Motor neuron (in vitro differentiated cells): ENCODE results near the gene ARL4A. TPM values are rescaled to one million over a fixed set of nuclear protein-coding genes. Genes with fewer than 3 reads are reported as not detected.

ENCODE experiments used
- ATAC-seq, 8 experiments: fragments of 200-7000 bp; cut with Tn5 transposase; replicated peaks in 6 of 8; 2 replicates each; pipeline ENCODE4 v1.8.0; 2021; ENCODE audit warnings: mild to moderate bottlenecking in 8 of 8, moderate library complexity in 8 of 8
- H3K27ac ChIP-seq, 2 donors: fragments of 250-450 bp; sonication (Bioruptor Pico); 2 replicates each; pipeline ENCODE4 v1.9.0; 2021; ENCODE audit warnings: antibody characterized with exemption in 2 of 2, mild to moderate bottlenecking in 2 of 2, moderate library complexity in 1 of 2
- H3K4me1 ChIP-seq, 2 donors: fragments of 250-450 bp; sonication (Bioruptor Pico); replicated peaks in 1 of 2; 2 replicates each; pipeline ENCODE4 v1.6.1; 2021; ENCODE audit warnings: antibody characterized with exemption in 2 of 2, mild to moderate bottlenecking in 2 of 2, moderate library complexity in 1 of 2
- H3K4me3 ChIP-seq, 5 donors: fragments of 250-450 bp; sonication (Bioruptor Pico); 2 replicates each; pipeline ENCODE4 v1.9.0; 2021; ENCODE audit warnings: antibody characterized with exemption in 5 of 5, mild to moderate bottlenecking in 5 of 5, moderate library complexity in 4 of 5
- WGBS, 10 experiments: fragments of 450-650 bp; shearing (Covaris generic); methylation state at CpG; one replicate each; pipeline ENCODE4 v1.0.0; 2022; 5-methylcytosine and 5-hydroxymethylcytosine counted together
- in situ Hi-C, 9 experiments: fragments of 400-800 bp; cut with MboI; loops; one replicate each; pipeline ENCODE4 v1.15.0; 2021; ENCODE audit warnings: low sequenced_read_pairs in 9 of 9, low pct_unique_long_range_greater_than_20kb in 2 of 9; ENCODE audit not compliant: unreplicated experiment in 9 of 9
- total RNA-seq, 8 experiments: library from RNA; unstranded; fragments of 300-600 nt; gene quantifications; 2 replicates each; pipeline versions ENCODE4 v1.2.3 to v1.2.4, GENCODE V29; 2022

Gene ARL4A
- total RNA-seq, 8 experiments from 2014 or later, result 12.9 to 73.5 (median 30.5) TPM

DNA sequence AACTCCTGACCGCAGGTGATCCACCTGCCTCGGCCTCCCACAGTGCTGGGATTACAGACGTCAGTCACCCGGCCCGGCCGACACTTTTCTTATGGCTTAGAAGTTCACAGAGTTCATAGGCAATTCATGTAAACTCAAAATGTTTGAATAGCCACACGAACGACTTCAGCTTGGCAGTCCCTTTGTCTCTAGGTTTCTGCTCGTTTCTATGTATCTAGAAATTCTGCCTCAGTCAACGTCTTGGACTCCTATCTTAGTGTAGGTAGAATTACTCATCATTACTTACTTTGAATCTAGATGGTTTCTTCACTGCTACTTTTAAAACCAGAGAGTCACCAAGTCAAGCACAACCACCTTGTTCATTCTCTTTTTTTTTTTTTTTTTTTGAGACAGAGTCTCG is 23.7 kb downstream of the ARL4A start:
- in situ Hi-C loops, result no loop called here

DNA sequence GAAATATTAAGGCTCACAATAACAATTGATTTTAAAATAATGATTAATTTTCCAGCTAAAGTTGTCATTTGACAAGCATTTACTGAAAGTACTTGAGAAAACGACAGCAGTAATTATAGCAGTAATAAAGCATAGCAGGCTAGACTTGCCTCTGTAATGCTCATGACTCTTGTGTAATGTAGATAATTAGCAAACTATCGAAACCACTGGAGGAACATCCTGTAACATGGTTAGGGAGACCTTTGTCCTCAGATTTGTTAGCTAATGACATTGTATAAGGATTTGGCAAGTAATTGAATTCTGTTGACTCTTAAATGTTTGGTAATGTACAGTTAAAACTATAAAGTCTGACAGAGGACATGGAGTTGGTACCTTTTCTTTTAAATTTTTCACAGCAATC is 24.8 kb downstream of the ARL4A start:
- ATAC-seq, result no peak
- Histone ChIP-seq H3K27ac (no peak overlapping the region), H3K4me1 (peaks cover 46 to 48% of the 10 kb centered on the region in 2 donors), H3K4me3 (no peak overlapping the region)
- in situ Hi-C loops, result no loop called here
- 13 to 100% (median 61%) methylated on average over 1 to 2 of the region's 2 CpGs for WGBS, 10 experiments

More for the DNA sequence above, 23.7 kb downstream of the ARL4A start:
- H3K4me1 ChIP-seq, result peaks cover 35 to 38% of the 10 kb centered on the region in 2 donors
- ATAC-seq, result no peak
- H3K27ac ChIP-seq, result no peak overlapping the region
- 59 to 98% (median 93%) methylated on average over 4 to 10 of the region's 11 CpGs; no CpG with 5 or more reads in 3 of the 10 experiments for WGBS, 10 experiments
- no peak overlapping the region for H3K4me3 ChIP-seq

DNA sequence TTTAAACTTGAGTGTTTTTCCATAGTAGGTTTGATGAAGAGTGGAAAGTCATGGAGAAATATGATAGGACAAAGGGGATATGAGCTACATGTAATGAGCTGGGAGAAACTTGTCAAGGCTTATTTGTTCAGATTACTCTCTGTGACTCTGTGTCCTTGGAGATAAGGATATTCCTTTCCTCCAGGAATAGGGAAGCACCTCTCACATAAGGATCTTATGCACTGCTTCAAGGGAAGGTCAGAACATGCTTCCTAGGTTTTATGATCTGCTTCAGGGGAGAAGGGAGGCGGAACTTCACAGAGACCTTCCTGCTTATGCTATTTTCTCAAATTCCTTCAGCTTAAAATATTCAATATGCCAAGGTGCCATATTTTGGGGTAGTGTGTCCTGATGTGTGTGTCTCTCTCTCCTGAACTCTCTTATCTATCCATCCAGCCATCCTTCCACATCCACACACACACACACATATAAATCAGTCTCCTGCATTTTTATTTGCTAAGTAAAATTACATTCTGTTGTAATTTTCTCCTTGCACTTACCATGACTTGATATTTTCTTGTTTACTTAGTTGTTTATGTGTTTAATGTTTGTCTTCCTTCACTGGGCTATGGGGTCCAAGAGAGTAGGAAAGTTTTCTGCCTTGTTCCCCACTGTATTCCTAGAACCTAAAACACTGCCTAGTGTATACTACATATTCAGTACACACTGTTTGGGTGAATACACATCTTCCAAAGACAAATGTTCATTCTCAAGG is 26.4 kb downstream of the ARL4A start:
- in situ Hi-C loops, result no loop called here
- Histone ChIP-seq H3K4me3 (no peak overlapping the region), H3K27ac (peak overlapping the region in 1 of 2 donors; percentile 66), H3K4me1 (peaks cover 43 to 44% of the 10 kb centered on the region in 2 donors)
- no peak for ATAC-seq
- WGBS, 10 experiments, result 80 to 100% (median 100%) methylated on average over 1 of the region's 1 CpG; no CpG with 5 or more reads in 5 of the 10 experiments

DNA sequence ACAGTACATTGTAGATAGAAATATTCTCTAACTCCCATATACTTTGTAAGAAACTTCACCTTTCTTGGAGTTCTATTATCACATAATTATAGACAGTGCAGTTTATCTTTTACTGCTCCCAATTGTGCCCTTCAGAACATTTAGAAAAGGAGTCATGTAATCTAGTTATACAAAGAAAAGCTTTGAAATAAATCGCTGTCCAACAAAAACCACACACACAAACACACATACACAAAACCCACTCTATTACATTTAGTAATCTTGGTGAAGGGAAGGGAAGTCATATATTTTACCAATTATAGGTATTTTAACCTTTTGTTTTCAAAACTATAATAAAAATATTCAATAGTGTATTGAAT is 26.9 kb downstream of the ARL4A start:
- peak overlapping the region; percentile 66 to 85 for H3K27ac ChIP-seq
- no peak for ATAC-seq
- peak overlapping the region in 1 of 5 donors; percentile 14 for H3K4me3 ChIP-seq
- in situ Hi-C loops, result no loop called here
- peaks cover 38 to 44% of the 10 kb centered on the region in 2 donors for H3K4me1 ChIP-seq
- WGBS, 10 experiments, result 25 to 100% (median 59%) methylated on average over 1 of the region's 1 CpG; no CpG with 5 or more reads in 2 of the 10 experiments

DNA sequence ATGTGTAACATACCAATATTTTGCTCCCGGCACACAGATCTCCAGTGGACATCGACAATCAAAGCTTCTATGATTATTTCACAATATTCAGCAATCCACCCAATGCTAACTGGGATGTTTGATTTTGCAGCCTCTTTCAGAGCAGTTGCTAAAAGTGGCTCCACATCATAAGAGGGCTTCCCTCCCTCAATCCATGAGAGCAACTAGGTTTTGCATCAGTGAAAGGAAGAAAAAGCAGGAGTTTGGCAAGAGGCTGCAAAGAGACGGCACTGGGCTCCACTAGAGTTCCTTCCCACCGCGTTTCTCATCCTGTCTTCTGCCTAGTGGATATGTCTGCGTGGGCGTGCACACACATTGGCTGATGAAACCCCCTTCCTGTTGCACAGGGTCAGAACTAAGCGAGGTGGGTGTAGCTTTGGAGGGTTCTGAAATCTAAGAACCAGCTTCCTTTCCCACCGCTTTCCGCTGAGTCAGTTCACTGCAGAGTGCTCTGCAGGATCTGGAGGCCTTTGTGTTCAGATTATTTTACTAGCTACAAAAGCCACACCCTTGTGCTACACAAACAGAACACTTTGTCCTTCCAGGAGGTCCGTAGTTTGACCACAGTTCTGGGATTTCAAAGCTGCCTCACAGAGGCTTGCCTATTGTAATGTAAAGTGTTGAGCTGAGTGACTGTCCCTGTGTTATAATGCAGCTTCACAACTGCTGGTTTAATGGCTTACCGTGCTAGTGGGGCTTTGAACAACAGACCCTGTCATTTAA is 28.1 kb downstream of the ARL4A start:
- in situ Hi-C loops, result no loop called here
- WGBS, 10 experiments, result 0 to 20% (median 1%) methylated on average over 1 to 11 of the region's 12 CpGs
- H3K27ac ChIP-seq, result peak overlapping the region; percentile 66 to 85
- H3K4me3 ChIP-seq, result peak overlapping the region; percentile 14 to 36 (median 25)
- peak; percentile 82 to 93 (median 92) for ATAC-seq
- peaks cover 28 to 44% of the 10 kb centered on the region in 2 donors for H3K4me1 ChIP-seq

DNA sequence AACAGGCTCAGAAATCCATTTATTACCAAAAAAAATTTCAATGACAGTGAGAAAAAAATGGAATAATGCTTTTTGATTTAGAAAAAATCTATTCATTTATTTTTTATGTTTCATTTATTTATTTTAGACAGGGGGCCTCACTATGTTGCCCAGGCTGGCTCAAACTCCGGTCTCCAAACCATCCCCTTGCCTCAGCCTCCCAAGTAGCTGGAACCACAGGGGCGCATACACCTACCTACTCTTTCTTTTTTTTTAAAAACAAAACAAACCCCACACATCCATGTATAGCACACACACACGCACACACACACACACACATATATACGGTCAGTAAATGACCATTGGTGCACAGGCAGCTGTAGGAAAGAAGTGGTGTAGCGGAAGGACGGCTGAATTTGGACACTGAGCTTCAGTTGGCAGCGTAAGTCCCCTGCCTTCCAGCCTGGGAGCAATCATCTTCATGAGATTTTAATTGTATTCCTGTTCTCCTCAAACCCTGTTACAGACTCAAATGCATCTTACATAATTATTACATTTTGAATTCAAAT is 28.8 kb downstream of the ARL4A start:
- peak overlapping the region; percentile 47 to 85 for H3K27ac ChIP-seq
- H3K4me1 ChIP-seq, result peaks cover 23 to 44% of the 10 kb centered on the region in 2 donors
- peak overlapping the region in 3 of 5 donors; percentile 25 to 36 (median 34) for H3K4me3 ChIP-seq
- in situ Hi-C loops, result no loop called here
- WGBS, 10 experiments, result 11 to 100% (median 82%) methylated on average over 1 to 6 of the region's 7 CpGs; no CpG with 5 or more reads in 2 of the 10 experiments
- peak in 5 of 8 experiments; percentile 5 to 43 (median 25) for ATAC-seq

DNA sequence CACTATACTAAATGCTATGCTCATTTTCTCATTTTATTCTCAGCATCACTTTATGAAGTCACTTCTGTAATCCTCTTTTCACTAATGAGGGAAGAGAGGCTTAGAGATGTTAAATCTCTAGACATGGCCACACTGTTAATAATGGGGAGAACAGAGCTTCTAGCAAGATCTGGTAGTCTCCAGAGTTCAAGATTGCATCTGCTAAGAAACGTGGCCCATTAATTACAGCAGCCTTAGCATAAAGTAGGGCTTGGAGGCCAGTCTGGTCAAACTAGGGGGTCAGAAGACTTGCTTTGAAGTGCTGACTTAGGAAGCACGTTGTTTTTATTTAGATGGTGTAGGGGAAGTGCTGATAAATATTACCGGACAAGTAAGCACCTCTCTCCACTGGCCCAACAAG is 29.3 kb downstream of the ARL4A start:
- in situ Hi-C loops, result no loop called here
- Histone ChIP-seq H3K27ac (no peak overlapping the region), H3K4me1 (peaks cover 23 to 44% of the 10 kb centered on the region in 2 donors), H3K4me3 (peak overlapping the region in 1 of 5 donors; percentile 34)
- WGBS, 10 experiments, result 16 to 100% (median 46%) methylated on average over 1 to 3 of the region's 3 CpGs; no CpG with 5 or more reads in 2 of the 10 experiments
- ATAC-seq, result peak in 3 of 8 experiments; percentile 2 to 10 (median 5)

DNA sequence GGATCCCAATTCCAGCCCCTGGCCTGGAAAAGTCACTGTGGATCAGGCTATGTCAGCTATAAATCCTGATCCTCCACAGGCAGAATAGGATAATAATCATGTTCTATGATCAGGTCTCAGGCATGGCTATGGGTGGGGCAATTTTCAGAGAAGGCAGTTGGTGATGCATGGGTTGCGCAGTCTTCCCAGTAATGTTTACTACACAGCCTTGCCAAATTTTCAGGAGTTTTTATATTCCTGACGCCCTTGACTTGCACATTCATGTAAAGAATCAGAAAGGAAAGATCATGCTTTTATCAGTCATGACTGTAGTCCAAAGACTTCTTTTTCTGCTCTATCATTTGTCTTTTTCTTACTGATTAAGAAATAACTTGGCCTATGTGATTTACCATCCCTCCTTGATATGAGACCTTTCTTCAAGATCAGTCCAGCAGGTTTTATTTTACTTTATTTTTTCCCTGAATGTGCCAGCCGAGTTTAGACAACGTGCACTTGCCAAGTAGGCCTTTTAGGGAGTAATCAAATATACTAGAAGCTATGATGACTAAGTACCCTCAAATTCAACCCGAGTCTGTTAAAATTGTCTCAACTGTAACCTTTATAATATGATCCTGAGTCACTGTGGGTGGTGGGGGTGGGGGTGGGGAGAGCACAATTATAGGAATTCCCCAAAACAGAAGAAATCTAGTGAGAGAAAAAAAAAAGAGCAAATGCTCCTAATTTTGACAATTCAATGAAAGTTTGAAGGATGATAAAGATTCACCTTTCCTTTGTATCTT is 31.9 kb downstream of the ARL4A start:
- Histone ChIP-seq H3K4me1 (peaks cover 13 to 25% of the 10 kb centered on the region in 2 donors), H3K4me3 (no peak overlapping the region), H3K27ac (no peak overlapping the region)
- WGBS, 10 experiments, result 0 to 100% (median 70%) methylated on average over 1 to 5 of the region's 5 CpGs
- in situ Hi-C loops, result no loop called here
- peak in 2 of 8 experiments; percentile 30 to 65 for ATAC-seq

DNA sequence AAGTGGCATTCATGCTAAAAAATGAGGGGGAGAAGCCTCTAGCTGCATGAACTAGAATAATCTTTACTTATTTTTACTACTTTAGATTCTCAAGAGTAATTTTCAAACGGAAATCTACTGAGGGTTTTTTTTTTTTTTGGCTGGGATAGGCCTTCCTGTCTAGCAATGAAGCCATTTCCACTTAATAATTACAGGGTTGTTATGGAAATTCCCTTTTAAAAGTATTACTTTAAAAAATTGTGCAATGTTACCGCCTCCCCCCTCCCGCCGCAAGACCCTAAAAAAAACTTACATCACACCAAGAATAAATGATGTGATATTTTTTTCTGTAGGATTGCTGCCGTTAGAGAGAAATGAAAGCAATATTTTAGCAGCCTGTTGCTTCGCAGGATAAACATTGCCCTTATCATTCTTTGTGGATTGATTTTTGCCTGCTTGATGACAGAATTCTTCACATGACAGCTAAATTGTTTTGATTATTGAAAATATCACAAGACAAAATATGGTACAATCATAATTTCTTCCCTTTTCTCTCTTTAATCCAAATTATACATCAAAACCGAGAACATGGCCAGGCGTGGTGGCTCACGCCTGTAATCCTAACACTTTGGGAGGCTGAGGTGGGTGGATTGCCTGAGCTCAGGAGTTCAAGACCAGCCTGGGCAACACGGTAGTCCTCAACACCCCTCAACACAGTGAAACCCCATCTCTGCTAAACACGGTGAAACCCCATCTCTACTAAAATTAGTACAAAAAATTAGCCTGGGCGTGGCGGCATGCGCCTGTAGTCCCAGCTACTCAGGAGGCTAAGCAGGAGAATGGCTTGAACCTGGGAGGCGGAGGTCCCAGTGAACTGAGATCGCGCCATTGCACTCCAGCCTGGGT is 32.8 kb downstream of the ARL4A start:
- no peak for ATAC-seq
- WGBS, 10 experiments, result 73 to 96% (median 90%) methylated on average over 2 to 14 of the region's 17 CpGs
- in situ Hi-C loops, result no loop called here
- Histone ChIP-seq H3K4me1 (peaks cover 10 to 19% of the 10 kb centered on the region in 2 donors), H3K4me3 (no peak overlapping the region), H3K27ac (no peak overlapping the region)

DNA sequence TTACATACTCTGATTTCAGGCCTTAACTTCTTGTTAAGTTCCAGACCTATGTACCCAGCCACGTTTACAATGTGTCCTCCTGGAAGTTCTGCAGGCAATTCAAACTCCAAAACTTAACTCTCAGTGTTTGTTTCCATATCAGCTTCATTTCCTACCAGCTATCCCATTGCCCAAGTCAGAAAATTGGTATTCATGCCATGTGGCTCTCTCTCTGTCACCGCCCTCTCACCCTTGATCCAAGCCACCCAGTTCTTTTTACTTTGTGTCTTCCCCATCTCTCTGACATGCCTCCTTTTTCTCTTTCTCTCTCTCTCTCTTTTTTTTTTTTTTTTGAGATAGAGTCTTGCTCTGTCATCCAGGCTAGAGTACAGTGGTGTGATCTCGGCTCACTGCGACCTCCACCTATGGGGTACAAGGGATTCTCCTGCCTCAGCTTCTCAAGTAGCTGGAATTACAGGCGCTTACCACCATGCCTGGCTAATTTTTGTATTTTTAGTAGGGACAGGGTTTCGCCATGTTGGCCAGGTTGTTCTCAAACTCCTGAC is 33.9 kb downstream of the ARL4A start:
- Histone ChIP-seq H3K27ac (no peak overlapping the region), H3K4me3 (no peak overlapping the region), H3K4me1 (peaks cover 7 to 10% of the 10 kb centered on the region in 2 donors)
- in situ Hi-C loops, result no loop called here
- no peak for ATAC-seq
- WGBS, 10 experiments, result 83 to 100% (median 97%) methylated on average over 1 to 5 of the region's 6 CpGs

DNA sequence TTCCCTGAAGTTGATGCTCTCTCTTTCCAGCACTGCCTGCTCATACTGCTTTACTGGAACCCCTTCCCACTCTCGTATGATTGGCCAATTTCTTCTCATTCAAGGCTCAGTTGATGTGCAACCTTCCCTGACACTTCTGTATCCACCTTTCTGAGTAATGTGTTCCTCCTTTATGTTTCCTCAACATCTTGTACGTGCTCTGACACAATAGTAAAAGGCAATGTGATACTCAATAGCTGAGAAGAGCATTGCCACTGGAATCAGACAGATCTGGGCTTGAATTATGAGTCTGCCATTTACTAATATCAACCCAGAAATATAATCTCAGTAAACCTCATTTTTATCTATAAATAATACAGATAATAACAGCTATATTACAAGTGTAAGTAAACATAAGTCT is 34.7 kb downstream of the ARL4A start:
- ATAC-seq, result no peak
- in situ Hi-C loops, result no loop called here
- H3K27ac ChIP-seq, result no peak overlapping the region
- H3K4me1 ChIP-seq, result peaks cover 0 to 2% of the 10 kb centered on the region in 2 donors
- no peak overlapping the region for H3K4me3 ChIP-seq
- 60 to 100% (median 73%) methylated on average over 1 to 2 of the region's 2 CpGs; no CpG with 5 or more reads in 2 of the 10 experiments for WGBS, 10 experiments
